ENCODE measurements around the gene KATNAL2. TPM values are rescaled to one million over a fixed set of nuclear protein-coding genes. Genes with fewer than 3 reads are reported as not detected.

The KATNAL2 gene
- total RNA-seq, 1 donor: 4.3 TPM

GRCh38 chr18:47118981-47119380, 201.6 kb downstream of the KATNAL2 start:
- Histone ChIP-seq H3K27me3 (ENCODE audit: insufficient read depth, low read length) (no peaks in the 10 kb centered on the region), H3K27ac (ENCODE audit: low read depth, low read length) (no peak overlapping the region), H3K4me1 (ENCODE audit: insufficient read depth, low read length) (peaks cover 15% of the 10 kb centered on the region), H4K20me1 (ENCODE audit: insufficient read depth, low read length) (peaks cover 8% of the 10 kb centered on the region), H3K4me2 (ENCODE audit: insufficient read depth, low read length) (no peak overlapping the region), H3K9me3 (ENCODE audit: low read depth, low read length) (no peaks in the 10 kb centered on the region), H2AFZ (ENCODE audit: low read length) (no peak overlapping the region), H3K79me2 (ENCODE audit: insufficient read depth, low read length) (no peaks in the 10 kb centered on the region), H3K36me3 (ENCODE audit: insufficient read depth, low read length) (peaks cover 8% of the 10 kb centered on the region), H3K4me3 (ENCODE audit: insufficient read depth, low read length) (no peak overlapping the region)
- DNase-seq (ENCODE audit: insufficient read length, low spot score, missing footprints): no peak
- TF ChIP-seq CTCF (IDR thresholded peaks at IDR 0.05; ENCODE audit: extremely low read depth, low read depth, low read length): no peak

DNA sequence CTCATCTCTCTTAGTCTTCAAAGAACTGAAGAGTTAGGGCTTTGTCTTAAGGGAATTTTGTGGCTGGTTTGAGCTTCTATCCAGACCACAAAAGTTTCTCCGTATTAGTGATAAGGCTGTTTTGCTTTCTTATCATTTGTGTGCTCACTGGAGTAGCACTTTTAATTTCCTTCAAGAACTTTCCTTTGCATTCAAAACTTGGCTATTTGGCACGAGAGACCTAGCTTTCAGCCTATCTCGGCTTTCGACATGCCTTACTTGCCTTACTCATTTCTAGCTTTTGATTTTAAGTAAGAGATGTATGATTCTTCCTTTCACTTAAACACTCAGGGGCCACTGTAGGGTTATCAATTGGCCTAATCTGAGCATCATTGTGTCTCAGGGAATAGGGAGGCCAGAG, 203.0 kb downstream of the KATNAL2 start:
- Histone ChIP-seq H3K79me2 (ENCODE audit: insufficient read depth, low read length) (no peaks in the 10 kb centered on the region), H2AFZ (ENCODE audit: low read length) (no peak overlapping the region), H3K4me2 (ENCODE audit: insufficient read depth, low read length) (no peak overlapping the region), H3K4me1 (ENCODE audit: insufficient read depth, low read length) (peaks cover 11% of the 10 kb centered on the region), H3K36me3 (ENCODE audit: insufficient read depth, low read length) (no peaks in the 10 kb centered on the region), H3K27ac (ENCODE audit: low read depth, low read length) (no peak overlapping the region), H3K9me3 (ENCODE audit: low read depth, low read length) (no peaks in the 10 kb centered on the region), H4K20me1 (ENCODE audit: insufficient read depth, low read length) (peaks cover 8% of the 10 kb centered on the region), H3K4me3 (ENCODE audit: insufficient read depth, low read length) (no peak overlapping the region), H3K27me3 (ENCODE audit: insufficient read depth, low read length) (no peaks in the 10 kb centered on the region)
- DNase-seq (ENCODE audit: insufficient read length, low spot score, missing footprints): no peak
- TF ChIP-seq CTCF (IDR thresholded peaks at IDR 0.05; ENCODE audit: extremely low read depth, low read depth, low read length): no peak

DNA sequence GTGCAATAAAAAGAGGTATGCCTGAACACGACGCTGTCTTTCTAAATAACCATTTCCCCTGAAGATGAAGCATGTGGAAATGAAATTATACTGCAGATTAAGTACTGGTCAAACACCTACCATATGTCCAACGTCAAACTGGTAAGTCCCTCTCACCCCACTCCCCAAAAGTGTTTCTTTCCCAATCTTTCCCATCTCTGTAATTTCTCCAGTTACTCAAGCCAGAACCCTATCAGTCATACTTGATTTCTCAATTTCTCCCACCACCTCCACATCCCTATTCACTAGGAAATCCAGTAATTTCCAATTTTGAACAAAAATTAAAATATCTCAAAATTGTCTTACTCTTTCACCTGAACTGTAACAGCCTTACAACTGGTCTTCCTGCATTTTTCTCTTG, 203.7 kb downstream of the KATNAL2 start:
- H3K9me3 ChIP-seq (ENCODE audit: low read depth, low read length): no peaks in the 10 kb centered on the region
- H3K4me1 ChIP-seq (ENCODE audit: insufficient read depth, low read length): peaks cover 11% of the 10 kb centered on the region
- no peak overlapping the region for H3K4me3 ChIP-seq (ENCODE audit: insufficient read depth, low read length)
- no peaks in the 10 kb centered on the region for H3K79me2 ChIP-seq (ENCODE audit: insufficient read depth, low read length)
- H2AFZ ChIP-seq (ENCODE audit: low read length): no peak overlapping the region
- no peaks in the 10 kb centered on the region for H3K27me3 ChIP-seq (ENCODE audit: insufficient read depth, low read length)
- peaks cover 8% of the 10 kb centered on the region for H4K20me1 ChIP-seq (ENCODE audit: insufficient read depth, low read length)
- TF ChIP-seq CTCF (IDR thresholded peaks at IDR 0.05; ENCODE audit: extremely low read depth, low read depth, low read length): no peak
- H3K27ac ChIP-seq (ENCODE audit: low read depth, low read length): no peak overlapping the region
- H3K4me2 ChIP-seq (ENCODE audit: insufficient read depth, low read length): no peak overlapping the region
- H3K36me3 ChIP-seq (ENCODE audit: insufficient read depth, low read length): no peaks in the 10 kb centered on the region
- DNase-seq (ENCODE audit: insufficient read length, low spot score, missing footprints): no peak

DNA sequence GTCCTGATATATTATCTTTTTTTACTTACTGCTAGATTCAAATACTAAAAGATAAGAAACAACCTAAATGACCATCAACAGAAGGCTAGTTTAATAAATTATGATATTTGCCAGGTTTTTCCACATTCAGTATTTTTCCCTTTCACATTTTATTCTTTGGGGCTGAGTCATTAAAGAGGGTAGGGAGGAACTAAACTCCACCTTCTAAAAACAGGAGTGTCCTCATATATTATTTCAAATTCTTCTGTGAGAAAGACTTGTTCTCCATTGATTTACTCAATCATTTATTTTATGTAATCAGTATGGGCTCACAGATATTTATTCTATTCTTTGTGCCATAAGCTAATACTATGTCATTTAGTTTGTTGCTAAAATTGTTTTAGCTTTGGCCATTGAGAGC, 223.9 kb downstream of the KATNAL2 start:
- DNase-seq (ENCODE audit: insufficient read length, low spot score, missing footprints): no peak
- Histone ChIP-seq H3K9me3 (ENCODE audit: low read depth, low read length) (no peaks in the 10 kb centered on the region), H3K4me3 (ENCODE audit: insufficient read depth, low read length) (no peak overlapping the region), H3K79me2 (ENCODE audit: insufficient read depth, low read length) (peaks cover 59% of the 10 kb centered on the region), H3K27ac (ENCODE audit: low read depth, low read length) (no peak overlapping the region), H3K4me1 (ENCODE audit: insufficient read depth, low read length) (no peaks in the 10 kb centered on the region), H3K4me2 (ENCODE audit: insufficient read depth, low read length) (no peak overlapping the region), H4K20me1 (ENCODE audit: insufficient read depth, low read length) (peaks cover 10% of the 10 kb centered on the region), H3K27me3 (ENCODE audit: insufficient read depth, low read length) (no peaks in the 10 kb centered on the region), H2AFZ (ENCODE audit: low read length) (no peak overlapping the region), H3K36me3 (ENCODE audit: insufficient read depth, low read length) (peaks cover 5% of the 10 kb centered on the region)
- no peak for TF ChIP-seq CTCF (IDR thresholded peaks at IDR 0.05; ENCODE audit: extremely low read depth, low read depth, low read length)
